GM18873 (cell line): ENCODE data around the gene RAB3GAP1.
"Not testable (repeated sequence)": the region's sequence is repeated elsewhere in the genome, so short reads cannot be mapped to it uniquely, and the experiment has no call there.

Experiments
- ATAC-seq: cut with Tn5 transposase; IDR thresholded peaks from one replicate; pipeline ENCODE4 v1.9.1; 2021; ENCODE audit warnings: mild to moderate bottlenecking, moderate library complexity, moderate number of reproducible peaks; ENCODE audit not compliant: unreplicated experiment, low FRiP score

Gene RAB3GAP1

GRCh38 chr2:135052997-135053474 lies 944 bp downstream of the RAB3GAP1 start:
- ATAC-seq, result peak; percentile 59

GRCh38 chr2:135055182-135055786 lies 3.2 kb downstream of the RAB3GAP1 start:
- no peak for ATAC-seq

GRCh38 chr2:135056790-135057189 lies 4.7 kb downstream of the RAB3GAP1 start:
- no peak for ATAC-seq

- no peak for ATAC-seq
These were observed 7.5 kb downstream of the RAB3GAP1 start for GRCh38 chr2:135059577-135059976.

- ATAC-seq, result no peak
These were observed 11.1 kb downstream of the RAB3GAP1 start for GRCh38 chr2:135063210-135063609.

- no peak for ATAC-seq
These were observed 12.1 kb downstream of the RAB3GAP1 start for GRCh38 chr2:135064149-135064548.

- ATAC-seq, result no peak
These were observed 14.6 kb downstream of the RAB3GAP1 start for GRCh38 chr2:135066710-135067109.

GRCh38 chr2:135072125-135072997 lies 20.3 kb downstream of the RAB3GAP1 start:
- ATAC-seq, result no peak

- ATAC-seq, result no peak
These were observed 22.1 kb downstream of the RAB3GAP1 start for GRCh38 chr2:135074216-135074615.

GRCh38 chr2:135076556-135076955 lies 24.5 kb downstream of the RAB3GAP1 start:
- no peak for ATAC-seq

- ATAC-seq, result no peak
These were observed 26.3 kb downstream of the RAB3GAP1 start for GRCh38 chr2:135078417-135078816.

- ATAC-seq, result no peak
These were observed 34.1 kb downstream of the RAB3GAP1 start for GRCh38 chr2:135086222-135086621.

GRCh38 chr2:135089597-135089996 lies 37.5 kb downstream of the RAB3GAP1 start:
- ATAC-seq, result not testable (repeated sequence)

GRCh38 chr2:135091681-135092080 lies 39.6 kb downstream of the RAB3GAP1 start:
- ATAC-seq, result no peak

GRCh38 chr2:135093193-135093592 lies 41.1 kb downstream of the RAB3GAP1 start:
- no peak for ATAC-seq

- no peak for ATAC-seq
These were observed 41.7 kb downstream of the RAB3GAP1 start for GRCh38 chr2:135093670-135094330.

- no peak for ATAC-seq
These were observed 42.4 kb downstream of the RAB3GAP1 start for GRCh38 chr2:135094508-135094907.

GRCh38 chr2:135095591-135095990 lies 43.5 kb downstream of the RAB3GAP1 start:
- ATAC-seq, result no peak

GRCh38 chr2:135096665-135097446 lies 44.8 kb downstream of the RAB3GAP1 start:
- ATAC-seq, result no peak

- ATAC-seq, result no peak
These were observed 45.6 kb downstream of the RAB3GAP1 start for GRCh38 chr2:135097532-135098231.
